GM12872 (cell line): Measurements from ENCODE around the gene NFKBIZ.

Experiments
- TF ChIP-seq, protein P1 (sequence below): IDR thresholded peaks from 3 replicates; pipeline ENCODE4 v1.5.1; 2011; ENCODE audit warnings: low read depth, mild to moderate bottlenecking, low read length, moderate library complexity; ENCODE audit not compliant: insufficient read depth

Gene NFKBIZ

DNA sequence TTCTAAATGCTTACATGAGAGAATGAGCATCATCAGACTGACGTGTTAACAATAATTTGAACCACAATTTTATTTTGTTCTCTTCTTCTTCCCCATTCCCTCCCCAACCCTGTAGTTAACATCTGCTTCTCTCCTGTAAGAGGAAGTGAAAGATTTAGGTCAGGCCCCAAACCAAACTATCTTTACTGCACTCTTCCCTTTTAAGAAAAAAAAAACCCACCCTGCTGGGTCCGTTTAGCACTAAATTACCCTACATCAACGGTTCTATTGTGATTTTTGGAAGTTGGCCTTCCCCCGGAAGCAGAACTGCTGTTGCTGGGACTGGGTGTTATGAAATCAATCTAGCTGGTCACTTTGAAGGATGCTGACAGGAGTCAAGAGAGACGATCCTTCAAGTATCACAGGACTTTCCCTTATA is 49.4 kb downstream of the NFKBIZ start:
- TF ChIP-seq, protein P1, sequence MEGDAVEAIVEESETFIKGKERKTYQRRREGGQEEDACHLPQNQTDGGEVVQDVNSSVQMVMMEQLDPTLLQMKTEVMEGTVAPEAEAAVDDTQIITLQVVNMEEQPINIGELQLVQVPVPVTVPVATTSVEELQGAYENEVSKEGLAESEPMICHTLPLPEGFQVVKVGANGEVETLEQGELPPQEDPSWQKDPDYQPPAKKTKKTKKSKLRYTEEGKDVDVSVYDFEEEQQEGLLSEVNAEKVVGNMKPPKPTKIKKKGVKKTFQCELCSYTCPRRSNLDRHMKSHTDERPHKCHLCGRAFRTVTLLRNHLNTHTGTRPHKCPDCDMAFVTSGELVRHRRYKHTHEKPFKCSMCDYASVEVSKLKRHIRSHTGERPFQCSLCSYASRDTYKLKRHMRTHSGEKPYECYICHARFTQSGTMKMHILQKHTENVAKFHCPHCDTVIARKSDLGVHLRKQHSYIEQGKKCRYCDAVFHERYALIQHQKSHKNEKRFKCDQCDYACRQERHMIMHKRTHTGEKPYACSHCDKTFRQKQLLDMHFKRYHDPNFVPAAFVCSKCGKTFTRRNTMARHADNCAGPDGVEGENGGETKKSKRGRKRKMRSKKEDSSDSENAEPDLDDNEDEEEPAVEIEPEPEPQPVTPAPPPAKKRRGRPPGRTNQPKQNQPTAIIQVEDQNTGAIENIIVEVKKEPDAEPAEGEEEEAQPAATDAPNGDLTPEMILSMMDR: no peak

GRCh38 chr3:101900316-101900715 is 51.0 kb downstream of the NFKBIZ start:
- TF ChIP-seq, protein P1: no peak

- TF ChIP-seq, protein P1: no peak
Observed at GRCh38 chr3:101900736-101901135, 51.4 kb downstream of the NFKBIZ start.

GRCh38 chr3:101902041-101902440 is 52.7 kb downstream of the NFKBIZ start:
- TF ChIP-seq, protein P1: no peak

DNA sequence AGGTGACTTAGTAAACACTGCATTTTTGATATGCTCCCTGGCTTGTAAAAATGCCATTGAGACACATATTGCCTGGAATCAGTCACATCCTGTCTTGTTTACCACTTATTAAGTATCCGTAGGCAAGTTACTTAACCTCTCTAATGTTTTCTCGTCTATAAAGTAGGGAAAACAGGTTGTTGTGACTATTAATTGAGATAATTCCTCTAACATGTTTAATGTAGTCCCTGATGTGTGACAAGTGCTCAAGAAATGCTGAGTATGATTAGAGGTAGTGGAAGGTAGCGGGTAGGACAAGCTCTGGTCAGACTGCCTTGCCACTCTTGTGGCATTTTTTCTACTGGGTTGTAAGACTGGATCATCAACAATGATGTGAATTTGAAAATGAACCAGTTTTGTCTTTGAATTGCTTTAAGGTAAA is 54.1 kb downstream of the NFKBIZ start:
- TF ChIP-seq, protein P1: no peak
